WTC11 (cell line): ENCODE results near the gene HES1.

Source experiments
- CBFB ChIP-seq: sonication (generic); formaldehyde crosslinking; IDR thresholded peaks from 2 replicates; pipeline ENCODE4 v1.8.1; 2022; ENCODE audit warnings: mild to moderate bottlenecking, low read depth, missing genetic modification reagents
- CREB1 ChIP-seq: sonication (generic); formaldehyde crosslinking; IDR thresholded peaks from 2 replicates; pipeline ENCODE4 v1.8.0; 2023; ENCODE audit warnings: mild to moderate bottlenecking, missing genetic modification reagents
- ELF4 ChIP-seq: sonication (generic); formaldehyde crosslinking; IDR thresholded peaks from 2 replicates; pipeline ENCODE4 v1.8.1; 2022; ENCODE audit warnings: low read depth, mild to moderate bottlenecking, moderate library complexity, missing genetic modification reagents
- FOXK1 ChIP-seq: sonication (generic); formaldehyde crosslinking; IDR thresholded peaks from 2 replicates; pipeline ENCODE4 v1.8.0; 2022; ENCODE audit warnings: mild to moderate bottlenecking, moderate library complexity, missing genetic modification reagents
- MYBL2 ChIP-seq: sonication (generic); formaldehyde crosslinking; IDR thresholded peaks from 2 replicates; pipeline ENCODE4 v1.8.1; 2023; ENCODE audit warnings: mild to moderate bottlenecking, moderate library complexity, missing genetic modification reagents
- NR1H2 ChIP-seq: sonication (generic); formaldehyde crosslinking; IDR thresholded peaks from 2 replicates; pipeline ENCODE4 v1.9.0; 2021; ENCODE audit warnings: mild to moderate bottlenecking, moderate library complexity, missing genetic modification reagents
- NR2C2 ChIP-seq: sonication (generic); formaldehyde crosslinking; IDR thresholded peaks from 2 replicates; pipeline ENCODE4 v1.8.0; 2022; ENCODE audit warnings: mild to moderate bottlenecking, missing genetic modification reagents
- TCF7 ChIP-seq: sonication (generic); formaldehyde crosslinking; IDR thresholded peaks from 2 replicates; pipeline ENCODE4 v1.8.0; 2022; ENCODE audit warnings: mild to moderate bottlenecking, low read depth, missing genetic modification reagents, moderate library complexity
- TF ChIP-seq, protein P1 (sequence below): sonication (generic); formaldehyde crosslinking; IDR thresholded peaks from 2 replicates; pipeline ENCODE4 v1.8.1; 2023; ENCODE audit warnings: mild to moderate bottlenecking, missing genetic modification reagents, moderate library complexity
- TF ChIP-seq, protein P2 (sequence below): fragments of 200-600 bp; IDR thresholded peaks from 2 replicates; pipeline ENCODE4 v1.8.0; 2022; ENCODE audit warnings: antibody characterized with exemption
- TF ChIP-seq, protein P3 (sequence below): fragments of 250-450 bp; sonication (Bioruptor Pico); IDR thresholded peaks from 2 replicates; pipeline ENCODE4 v1.9.0; 2021; ENCODE audit warnings: mild to moderate bottlenecking
- TF ChIP-seq, protein P4 (sequence below): sonication (generic); formaldehyde crosslinking; conservative IDR thresholded peaks from 2 replicates; pipeline ENCODE4 v1.8.1; 2022; ENCODE audit warnings: mild to moderate bottlenecking, missing genetic modification reagents

DNA sequence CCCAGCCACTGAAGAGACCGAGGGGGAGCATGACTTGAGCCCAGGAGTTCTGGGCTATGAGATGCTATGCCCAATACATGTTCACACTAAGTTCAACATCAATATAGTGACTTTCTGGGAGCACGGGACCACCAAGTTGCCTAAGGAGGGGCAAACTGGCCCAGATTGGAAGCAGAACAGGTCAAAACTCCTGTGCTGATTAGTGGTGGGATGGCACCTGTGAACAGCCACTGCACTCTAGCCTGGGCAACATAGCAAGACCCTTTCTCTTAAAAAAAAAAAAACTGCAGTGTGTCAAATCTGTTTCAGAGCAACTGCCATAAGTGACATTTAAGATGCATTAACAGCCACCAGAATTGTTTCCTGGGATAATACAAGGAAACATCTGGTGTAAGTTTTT, 9.8 kb downstream of the HES1 start:
- TF ChIP-seq, protein P1, sequence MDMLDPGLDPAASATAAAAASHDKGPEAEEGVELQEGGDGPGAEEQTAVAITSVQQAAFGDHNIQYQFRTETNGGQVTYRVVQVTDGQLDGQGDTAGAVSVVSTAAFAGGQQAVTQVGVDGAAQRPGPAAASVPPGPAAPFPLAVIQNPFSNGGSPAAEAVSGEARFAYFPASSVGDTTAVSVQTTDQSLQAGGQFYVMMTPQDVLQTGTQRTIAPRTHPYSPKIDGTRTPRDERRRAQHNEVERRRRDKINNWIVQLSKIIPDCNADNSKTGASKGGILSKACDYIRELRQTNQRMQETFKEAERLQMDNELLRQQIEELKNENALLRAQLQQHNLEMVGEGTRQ (CRISPR knock-in tag) = no peak
- TF ChIP-seq, protein P2, sequence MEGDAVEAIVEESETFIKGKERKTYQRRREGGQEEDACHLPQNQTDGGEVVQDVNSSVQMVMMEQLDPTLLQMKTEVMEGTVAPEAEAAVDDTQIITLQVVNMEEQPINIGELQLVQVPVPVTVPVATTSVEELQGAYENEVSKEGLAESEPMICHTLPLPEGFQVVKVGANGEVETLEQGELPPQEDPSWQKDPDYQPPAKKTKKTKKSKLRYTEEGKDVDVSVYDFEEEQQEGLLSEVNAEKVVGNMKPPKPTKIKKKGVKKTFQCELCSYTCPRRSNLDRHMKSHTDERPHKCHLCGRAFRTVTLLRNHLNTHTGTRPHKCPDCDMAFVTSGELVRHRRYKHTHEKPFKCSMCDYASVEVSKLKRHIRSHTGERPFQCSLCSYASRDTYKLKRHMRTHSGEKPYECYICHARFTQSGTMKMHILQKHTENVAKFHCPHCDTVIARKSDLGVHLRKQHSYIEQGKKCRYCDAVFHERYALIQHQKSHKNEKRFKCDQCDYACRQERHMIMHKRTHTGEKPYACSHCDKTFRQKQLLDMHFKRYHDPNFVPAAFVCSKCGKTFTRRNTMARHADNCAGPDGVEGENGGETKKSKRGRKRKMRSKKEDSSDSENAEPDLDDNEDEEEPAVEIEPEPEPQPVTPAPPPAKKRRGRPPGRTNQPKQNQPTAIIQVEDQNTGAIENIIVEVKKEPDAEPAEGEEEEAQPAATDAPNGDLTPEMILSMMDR = no peak
- TF ChIP-seq CBFB (CRISPR knock-in tag) (no peak), FOXK1 (no peak), TCF7 (CRISPR knock-in tag) (no peak), MYBL2 (no peak), NR2C2 (no peak), CREB1 (CRISPR knock-in tag) (no peak), ELF4 (CRISPR knock-in tag) (no peak), NR1H2 (CRISPR knock-in tag) (no peak)
- TF ChIP-seq, protein P3, sequence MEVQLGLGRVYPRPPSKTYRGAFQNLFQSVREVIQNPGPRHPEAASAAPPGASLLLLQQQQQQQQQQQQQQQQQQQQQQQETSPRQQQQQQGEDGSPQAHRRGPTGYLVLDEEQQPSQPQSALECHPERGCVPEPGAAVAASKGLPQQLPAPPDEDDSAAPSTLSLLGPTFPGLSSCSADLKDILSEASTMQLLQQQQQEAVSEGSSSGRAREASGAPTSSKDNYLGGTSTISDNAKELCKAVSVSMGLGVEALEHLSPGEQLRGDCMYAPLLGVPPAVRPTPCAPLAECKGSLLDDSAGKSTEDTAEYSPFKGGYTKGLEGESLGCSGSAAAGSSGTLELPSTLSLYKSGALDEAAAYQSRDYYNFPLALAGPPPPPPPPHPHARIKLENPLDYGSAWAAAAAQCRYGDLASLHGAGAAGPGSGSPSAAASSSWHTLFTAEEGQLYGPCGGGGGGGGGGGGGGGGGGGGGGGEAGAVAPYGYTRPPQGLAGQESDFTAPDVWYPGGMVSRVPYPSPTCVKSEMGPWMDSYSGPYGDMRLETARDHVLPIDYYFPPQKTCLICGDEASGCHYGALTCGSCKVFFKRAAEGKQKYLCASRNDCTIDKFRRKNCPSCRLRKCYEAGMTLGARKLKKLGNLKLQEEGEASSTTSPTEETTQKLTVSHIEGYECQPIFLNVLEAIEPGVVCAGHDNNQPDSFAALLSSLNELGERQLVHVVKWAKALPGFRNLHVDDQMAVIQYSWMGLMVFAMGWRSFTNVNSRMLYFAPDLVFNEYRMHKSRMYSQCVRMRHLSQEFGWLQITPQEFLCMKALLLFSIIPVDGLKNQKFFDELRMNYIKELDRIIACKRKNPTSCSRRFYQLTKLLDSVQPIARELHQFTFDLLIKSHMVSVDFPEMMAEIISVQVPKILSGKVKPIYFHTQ = no peak
- TF ChIP-seq, protein P4, sequence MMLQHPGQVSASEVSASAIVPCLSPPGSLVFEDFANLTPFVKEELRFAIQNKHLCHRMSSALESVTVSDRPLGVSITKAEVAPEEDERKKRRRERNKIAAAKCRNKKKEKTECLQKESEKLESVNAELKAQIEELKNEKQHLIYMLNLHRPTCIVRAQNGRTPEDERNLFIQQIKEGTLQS (CRISPR knock-in tag) = no peak
